ENCODE measurements around the gene CDC73.
A peak's percentile ranks its signal among the peaks of the same experiment; 100 is the strongest.
"Not testable (repeated sequence)": the region's sequence is repeated elsewhere in the genome, so short reads cannot be mapped to it uniquely, and the experiment has no call there.

The CDC73 gene

GRCh38 chr1:193181985-193182384 lies 60.2 kb downstream of the CDC73 start:
- DNase-seq = peak; percentile 12

- peak; percentile 34 for DNase-seq
Measured at GRCh38 chr1:193183019-193183627, 61.3 kb downstream of the CDC73 start.

- no peak for DNase-seq
Measured at GRCh38 chr1:193184776-193185175, 62.9 kb downstream of the CDC73 start.

- DNase-seq = no peak
Measured at GRCh38 chr1:193185211-193185610, 63.4 kb downstream of the CDC73 start.

GRCh38 chr1:193185901-193186731 lies 64.3 kb downstream of the CDC73 start, which contains the start of gene B3GALT2:
Gene B3GALT2, minus strand, starts transcription at chr1:193186613. Its CDS starts 5,051 bp downstream, at chr1:193181562.
- peak; percentile 39 for DNase-seq

GRCh38 chr1:193187114-193187513 lies 65.3 kb downstream of the CDC73 start:
- no peak for DNase-seq

- not testable (repeated sequence) for DNase-seq
Measured at GRCh38 chr1:193188915-193189314, 67.1 kb downstream of the CDC73 start.

- DNase-seq = no peak
Measured at GRCh38 chr1:193189442-193190095, 67.7 kb downstream of the CDC73 start.

- DNase-seq = no peak
Measured at GRCh38 chr1:193190096-193190744, 68.4 kb downstream of the CDC73 start.

- DNase-seq = no peak
Measured at GRCh38 chr1:193192586-193192985, 70.8 kb downstream of the CDC73 start.

- no peak for DNase-seq
Measured at GRCh38 chr1:193199940-193200339, 78.1 kb downstream of the CDC73 start.

GRCh38 chr1:193201021-193201420 lies 79.2 kb downstream of the CDC73 start:
- DNase-seq = no peak

GRCh38 chr1:193210996-193211395 lies 89.2 kb downstream of the CDC73 start:
- DNase-seq = no peak

GRCh38 chr1:193211539-193211938 lies 89.7 kb downstream of the CDC73 start:
- DNase-seq = no peak

- DNase-seq = no peak
Measured at GRCh38 chr1:193212637-193213036, 90.8 kb downstream of the CDC73 start.

GRCh38 chr1:193213998-193214397 lies 92.2 kb downstream of the CDC73 start:
- DNase-seq = no peak

GRCh38 chr1:193216920-193217319 lies 95.1 kb downstream of the CDC73 start:
- no peak for DNase-seq

GRCh38 chr1:193219391-193219790 lies 97.6 kb downstream of the CDC73 start:
- no peak for DNase-seq

- no peak for DNase-seq
Measured at GRCh38 chr1:193221651-193222050, 99.8 kb downstream of the CDC73 start.

- DNase-seq = no peak
Measured at GRCh38 chr1:193222056-193222615, 100.3 kb downstream of the CDC73 start.

- DNase-seq = no peak
Measured at GRCh38 chr1:193229136-193229535, 107.3 kb downstream of the CDC73 start.

GRCh38 chr1:193231146-193231545 lies 109.3 kb downstream of the CDC73 start:
- not testable (repeated sequence) for DNase-seq

GRCh38 chr1:193234530-193234929 lies 112.7 kb downstream of the CDC73 start:
- no peak for DNase-seq

Data from CD4-positive, alpha-beta T cell treated with Interleukin-17A for 4 hours (primary cell).